Measurements from ENCODE around the gene C17orf107. TPM values are rescaled to one million over a fixed set of nuclear protein-coding genes. Genes with fewer than 3 reads are reported as not detected.
A peak's percentile ranks its signal among the peaks of the same experiment; 100 is the strongest.

The C17orf107 gene
- total RNA-seq, 1 donor from 2014 or later: 1.1 TPM

DNA sequence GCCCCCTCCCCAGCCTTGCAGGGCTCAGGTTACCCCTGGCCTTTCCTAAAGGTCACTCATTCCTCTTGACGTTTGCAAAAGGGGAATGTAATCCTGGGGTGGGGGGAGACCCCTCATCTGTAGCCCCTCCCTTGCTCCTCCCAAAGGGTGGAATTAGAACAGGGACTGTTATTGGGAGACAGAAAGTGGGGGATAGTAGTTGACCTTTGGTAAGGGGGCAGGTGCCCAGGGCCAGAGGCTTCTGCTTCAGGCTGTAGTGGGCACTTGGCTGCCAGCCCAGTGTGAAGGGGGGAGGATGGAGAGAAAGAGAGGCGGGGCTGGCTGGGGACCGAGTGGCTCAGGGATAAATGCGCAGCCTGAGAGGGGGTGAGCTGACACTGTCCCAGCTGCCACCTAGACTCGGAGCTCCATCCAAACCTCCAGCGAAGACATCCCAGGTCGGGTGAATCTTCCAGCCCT, 51.4 kb downstream of the C17orf107 start, which contains the start of gene ENO3:
ENO3 (plus strand) TSS at position 374 of the 459 bp plus-strand sequence. CDS start 711 bp downstream, outside the sequence.
- Mint-ChIP-seq H3K4me3 (peak within 1 kb of the TSS; percentile 85), H3K4me1 (peaks cover 38% of the 10 kb centered on the region), H3K27me3 (ENCODE audit: insufficient read depth, low read depth) (peaks cover 11% of the 10 kb centered on the region), H3K36me3 (peaks cover 9% of the 10 kb centered on the region), H3K9me3 (no peaks in the 10 kb centered on the region), H3K27ac (peak within 1 kb of the TSS; percentile 96)
- DNase-seq (ENCODE audit: low spot score): peak; percentile 78
- TF ChIP-seq EZH2phosphoT487 (IDR thresholded peaks at IDR 0.05) (no peak), EZH2 (IDR thresholded peaks at IDR 0.05) (no peak)
- TF ChIP-seq, protein P1, sequence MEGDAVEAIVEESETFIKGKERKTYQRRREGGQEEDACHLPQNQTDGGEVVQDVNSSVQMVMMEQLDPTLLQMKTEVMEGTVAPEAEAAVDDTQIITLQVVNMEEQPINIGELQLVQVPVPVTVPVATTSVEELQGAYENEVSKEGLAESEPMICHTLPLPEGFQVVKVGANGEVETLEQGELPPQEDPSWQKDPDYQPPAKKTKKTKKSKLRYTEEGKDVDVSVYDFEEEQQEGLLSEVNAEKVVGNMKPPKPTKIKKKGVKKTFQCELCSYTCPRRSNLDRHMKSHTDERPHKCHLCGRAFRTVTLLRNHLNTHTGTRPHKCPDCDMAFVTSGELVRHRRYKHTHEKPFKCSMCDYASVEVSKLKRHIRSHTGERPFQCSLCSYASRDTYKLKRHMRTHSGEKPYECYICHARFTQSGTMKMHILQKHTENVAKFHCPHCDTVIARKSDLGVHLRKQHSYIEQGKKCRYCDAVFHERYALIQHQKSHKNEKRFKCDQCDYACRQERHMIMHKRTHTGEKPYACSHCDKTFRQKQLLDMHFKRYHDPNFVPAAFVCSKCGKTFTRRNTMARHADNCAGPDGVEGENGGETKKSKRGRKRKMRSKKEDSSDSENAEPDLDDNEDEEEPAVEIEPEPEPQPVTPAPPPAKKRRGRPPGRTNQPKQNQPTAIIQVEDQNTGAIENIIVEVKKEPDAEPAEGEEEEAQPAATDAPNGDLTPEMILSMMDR (IDR thresholded peaks at IDR 0.05): no peak
- Histone ChIP-seq H3K4me3 (peak within 1 kb of the TSS; percentile 77), H3K36me3 (no peaks in the 10 kb centered on the region), H3K4me1 (peaks cover 22% of the 10 kb centered on the region), H3K9ac (no peak within 1 kb of the TSS), H2AFZ (replicated peaks) (no peak within 1 kb of the TSS), H3K4me2 (peak within 1 kb of the TSS; percentile 87), H3K27me3 (no peaks in the 10 kb centered on the region), H3K27ac (peak within 1 kb of the TSS; percentile 85), H3F3A (ENCODE audit: low read depth) (peaks cover 62% of the 10 kb centered on the region), H3K9me3 (ENCODE audit: low read depth) (no peaks in the 10 kb centered on the region), H3K79me2 (ENCODE audit: low read depth) (peaks cover 32% of the 10 kb centered on the region), H4K20me1 (ENCODE audit: low read depth) (peaks cover 21% of the 10 kb centered on the region)

DNA sequence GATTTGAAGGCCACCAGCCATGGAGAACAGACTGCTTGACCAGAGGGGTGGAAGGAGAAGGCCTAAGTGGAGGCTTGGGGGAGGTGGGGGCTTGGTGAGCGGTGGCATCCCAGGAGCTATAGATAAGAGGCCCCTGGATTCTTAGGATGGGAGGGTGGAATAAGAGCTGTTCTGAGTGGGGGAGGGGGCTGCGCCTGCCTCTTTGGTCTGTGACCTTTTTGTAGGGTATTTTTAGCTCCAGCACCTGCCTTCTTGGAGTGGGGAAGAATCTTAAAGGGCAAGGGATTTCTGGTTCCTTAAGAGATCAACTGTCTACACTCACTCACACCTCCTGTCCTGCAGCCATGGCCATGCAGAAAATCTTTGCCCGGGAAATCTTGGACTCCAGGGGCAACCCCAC, 52.1 kb downstream of the C17orf107 start:
- Histone ChIP-seq H3K27me3 (no peaks in the 10 kb centered on the region), H3K4me3 (peak overlapping the region; percentile 77), H3K9me3 (ENCODE audit: low read depth) (no peaks in the 10 kb centered on the region), H3K9ac (no peak overlapping the region), H3F3A (ENCODE audit: low read depth) (peaks cover 55% of the 10 kb centered on the region), H3K36me3 (no peaks in the 10 kb centered on the region), H3K4me2 (peak overlapping the region; percentile 87), H3K27ac (peak overlapping the region; percentile 85), H4K20me1 (ENCODE audit: low read depth) (peaks cover 14% of the 10 kb centered on the region), H2AFZ (replicated peaks) (no peak overlapping the region), H3K4me1 (peaks cover 17% of the 10 kb centered on the region), H3K79me2 (ENCODE audit: low read depth) (peaks cover 25% of the 10 kb centered on the region)
- Mint-ChIP-seq H3K27me3 (ENCODE audit: insufficient read depth, low read depth) (peaks cover 12% of the 10 kb centered on the region), H3K9me3 (no peaks in the 10 kb centered on the region), H3K36me3 (peaks cover 12% of the 10 kb centered on the region), H3K27ac (peak overlapping the region; percentile 96), H3K4me1 (peaks cover 33% of the 10 kb centered on the region), H3K4me3 (peak overlapping the region; percentile 85)
- no peak for DNase-seq (ENCODE audit: low spot score)
- TF ChIP-seq EZH2phosphoT487 (IDR thresholded peaks at IDR 0.05) (no peak), EZH2 (IDR thresholded peaks at IDR 0.05) (no peak)
- TF ChIP-seq, protein P1 (IDR thresholded peaks at IDR 0.05): no peak

Other genes starting within 250 kb of the C17orf107 start
- 22.4 and 38.1 TPM in 2 replicates for gene PELP1, start 195.4 kb upstream of the C17orf107 start, total RNA-seq (ENCODE audit: low replicate concordance)
- 33.3 and 64.9 TPM in 2 replicates for gene ARRB2, start 188.9 kb upstream of the C17orf107 start, total RNA-seq (ENCODE audit: low replicate concordance)
- 27.3 and 31.6 TPM in 2 replicates for gene MED11, start 168.1 kb upstream of the C17orf107 start, total RNA-seq (ENCODE audit: low replicate concordance)
- not detected in 2 replicates for gene ZMYND15, start 159.7 kb upstream of the C17orf107 start, total RNA-seq (ENCODE audit: low replicate concordance)
- gene CXCL16, start 159.6 kb upstream of the C17orf107 start, total RNA-seq (ENCODE audit: low replicate concordance): 0.21 and 0.43 TPM in 2 replicates
- gene TM4SF5, start 127.7 kb upstream of the C17orf107 start, total RNA-seq (ENCODE audit: low replicate concordance): not detected in 2 replicates
- 0.31 TPM in 1 of 2 replicates, not detected in the other for gene VMO1, start 113.2 kb upstream of the C17orf107 start, total RNA-seq (ENCODE audit: low replicate concordance)
- gene GLTPD2, start 110.6 kb upstream of the C17orf107 start, total RNA-seq (ENCODE audit: low replicate concordance): not detected in 2 replicates
- 144 and 199 TPM in 2 replicates for gene PSMB6, start 103.4 kb upstream of the C17orf107 start, total RNA-seq (ENCODE audit: low replicate concordance)
- 23.8 and 36.0 TPM in 2 replicates for gene PLD2, start 92.4 kb upstream of the C17orf107 start, total RNA-seq (ENCODE audit: low replicate concordance)
- 26.2 and 34.6 TPM in 2 replicates for gene MINK1, start 66.2 kb upstream of the C17orf107 start, total RNA-seq (ENCODE audit: low replicate concordance)
- gene CHRNE, start 3.6 kb downstream of the C17orf107 start, total RNA-seq (ENCODE audit: low replicate concordance): 0.19 TPM in 1 of 2 replicates, not detected in the other
- not detected in 2 replicates for gene GP1BA, start 32.7 kb downstream of the C17orf107 start, total RNA-seq (ENCODE audit: low replicate concordance)
- gene SLC25A11, start 40.5 kb downstream of the C17orf107 start, total RNA-seq (ENCODE audit: low replicate concordance): 35.3 and 61.6 TPM in 2 replicates
- gene RNF167, start 40.7 kb downstream of the C17orf107 start, total RNA-seq (ENCODE audit: low replicate concordance): 43.9 and 82.1 TPM in 2 replicates
- 203 and 458 TPM in 2 replicates for gene PFN1, start 49.0 kb downstream of the C17orf107 start, total RNA-seq (ENCODE audit: low replicate concordance)
- gene ENO3, start 51.6 kb downstream of the C17orf107 start, total RNA-seq (ENCODE audit: low replicate concordance): 20.8 and 24.5 TPM in 2 replicates
- gene SPAG7, start 68.3 kb downstream of the C17orf107 start, total RNA-seq (ENCODE audit: low replicate concordance): 79.7 and 97.6 TPM in 2 replicates
- 0.34 and 1.8 TPM in 2 replicates for gene CAMTA2, start 88.1 kb downstream of the C17orf107 start, total RNA-seq (ENCODE audit: low replicate concordance)
- gene INCA1, start 98.0 kb downstream of the C17orf107 start, total RNA-seq (ENCODE audit: low replicate concordance): 0.28 and 0.52 TPM in 2 replicates
- gene KIF1C, start 98.4 kb downstream of the C17orf107 start, total RNA-seq (ENCODE audit: low replicate concordance): 22.1 and 22.2 TPM in 2 replicates
- 0.31 TPM in 1 of 2 replicates, not detected in the other for gene SLC52A1, start 135.9 kb downstream of the C17orf107 start, total RNA-seq (ENCODE audit: low replicate concordance)
- gene ZFP3, start 178.9 kb downstream of the C17orf107 start, total RNA-seq (ENCODE audit: low replicate concordance): 0.19 and 0.34 TPM in 2 replicates
- 25.5 and 29.4 TPM in 2 replicates for gene ZNF232, start 212.3 kb downstream of the C17orf107 start, total RNA-seq (ENCODE audit: low replicate concordance)
- gene USP6, start 216.5 kb downstream of the C17orf107 start, total RNA-seq (ENCODE audit: low replicate concordance): 0.09 and 0.17 TPM in 2 replicates